OCI-LY1 (cell line): ENCODE data around the gene FAM124A.

ENCODE experiments used
- EZH2 ChIP-seq: fragments of 200-600 bp; sonication (generic), shearing (Covaris generic); IDR thresholded peaks from 2 replicates; pipeline ENCODE4 v1.8.0; 2017; ENCODE audit warnings: borderline replicate concordance, mixed run types, mild to moderate bottlenecking, antibody characterized with exemption, low read length, moderate library complexity, mixed read lengths
- TF ChIP-seq, protein P1 (sequence below): fragments of 200-600 bp; sonication (generic), shearing (Covaris generic); IDR thresholded peaks from 2 replicates; pipeline ENCODE4 v1.5.1; 2017; ENCODE audit warnings: mild to moderate bottlenecking, antibody characterized with exemption, low read length, moderate library complexity, mixed read lengths

DNA sequence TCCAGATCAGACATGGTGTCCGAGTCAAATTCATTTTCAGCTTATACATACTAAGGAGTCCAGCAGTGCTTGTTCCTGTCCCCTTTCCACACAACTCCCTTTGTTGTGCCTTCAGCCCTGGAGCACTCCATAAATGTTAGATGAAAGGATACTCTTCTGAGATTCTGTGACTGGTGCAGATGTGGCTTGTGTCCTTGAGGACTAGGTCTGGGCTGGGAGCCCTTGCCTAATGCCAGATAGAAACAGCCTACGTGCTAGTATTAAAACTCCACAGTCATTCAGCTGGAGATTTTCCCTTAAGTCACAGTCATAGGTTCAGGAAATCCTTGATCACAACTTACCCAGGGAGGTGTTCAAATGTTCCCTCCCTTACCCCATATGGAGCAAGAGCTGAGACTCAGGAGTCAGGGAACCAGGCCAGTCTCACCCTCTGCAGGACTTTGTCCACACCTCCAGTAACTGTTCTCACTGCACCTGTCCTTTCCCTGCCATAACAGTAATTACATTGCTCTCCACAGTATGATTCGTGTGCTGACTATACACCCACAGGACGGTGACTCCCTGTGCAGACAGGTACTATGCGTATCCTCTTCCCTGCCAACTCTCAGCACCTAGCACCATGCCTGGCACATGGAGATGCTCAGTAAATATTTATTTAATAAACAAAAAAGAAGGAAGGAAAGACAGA is 101.8 kb downstream of the FAM124A start:
- TF ChIP-seq, protein P1, sequence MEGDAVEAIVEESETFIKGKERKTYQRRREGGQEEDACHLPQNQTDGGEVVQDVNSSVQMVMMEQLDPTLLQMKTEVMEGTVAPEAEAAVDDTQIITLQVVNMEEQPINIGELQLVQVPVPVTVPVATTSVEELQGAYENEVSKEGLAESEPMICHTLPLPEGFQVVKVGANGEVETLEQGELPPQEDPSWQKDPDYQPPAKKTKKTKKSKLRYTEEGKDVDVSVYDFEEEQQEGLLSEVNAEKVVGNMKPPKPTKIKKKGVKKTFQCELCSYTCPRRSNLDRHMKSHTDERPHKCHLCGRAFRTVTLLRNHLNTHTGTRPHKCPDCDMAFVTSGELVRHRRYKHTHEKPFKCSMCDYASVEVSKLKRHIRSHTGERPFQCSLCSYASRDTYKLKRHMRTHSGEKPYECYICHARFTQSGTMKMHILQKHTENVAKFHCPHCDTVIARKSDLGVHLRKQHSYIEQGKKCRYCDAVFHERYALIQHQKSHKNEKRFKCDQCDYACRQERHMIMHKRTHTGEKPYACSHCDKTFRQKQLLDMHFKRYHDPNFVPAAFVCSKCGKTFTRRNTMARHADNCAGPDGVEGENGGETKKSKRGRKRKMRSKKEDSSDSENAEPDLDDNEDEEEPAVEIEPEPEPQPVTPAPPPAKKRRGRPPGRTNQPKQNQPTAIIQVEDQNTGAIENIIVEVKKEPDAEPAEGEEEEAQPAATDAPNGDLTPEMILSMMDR = no peak
- no peak for TF ChIP-seq EZH2
